H9 (cell line): Measurements from ENCODE around the gene VWA1. TPM values are rescaled to one million over a fixed set of nuclear protein-coding genes. Genes with fewer than 3 reads are reported as not detected.
"Not testable (repeated sequence)": the region's sequence is repeated elsewhere in the genome, so short reads cannot be mapped to it uniquely, and the experiment has no call there.

ENCODE experiments used
- DNase-seq: peaks from one replicate; pipeline ENCODE4 v3.0.0-alpha.2; 2017
- H2AFZ ChIP-seq: one replicate; pipeline ENCODE4 v1.6.1; 2013; ENCODE audit warnings: mild to moderate bottlenecking, low read length, control low read depth, moderate library complexity
- H2AK5ac ChIP-seq: 2 replicates; pipeline ENCODE4 v1.6.1; 2013; ENCODE audit warnings: low read length, control low read depth, mixed read lengths; ENCODE audit not compliant: insufficient read length
- H2BK120ac ChIP-seq: one replicate; pipeline ENCODE4 v1.6.1; 2013; ENCODE audit warnings: low read depth, mild to moderate bottlenecking, low read length, control low read depth, inconsistent platforms; ENCODE audit not compliant: poor library complexity, severe bottlenecking
- H2BK12ac ChIP-seq: 2 replicates; pipeline ENCODE4 v1.6.1; 2013; ENCODE audit warnings: low read length, control low read depth, mixed read lengths, low read depth; ENCODE audit not compliant: insufficient read length
- H2BK15ac ChIP-seq: 2 replicates; pipeline ENCODE4 v1.6.1; 2013; ENCODE audit warnings: low read depth, low read length, control low read depth
- H2BK20ac ChIP-seq: one replicate; pipeline ENCODE4 v1.6.1; 2013; ENCODE audit warnings: low read depth, mild to moderate bottlenecking, low read length, control low read depth, inconsistent platforms; ENCODE audit not compliant: poor library complexity, severe bottlenecking
- H2BK5ac ChIP-seq: 2 replicates; pipeline ENCODE4 v1.6.1; 2013; ENCODE audit warnings: low read length, control low read depth, mixed read lengths; ENCODE audit not compliant: insufficient read length
- H3K14ac ChIP-seq: 2 replicates; pipeline ENCODE4 v1.6.1; 2013; ENCODE audit warnings: low read length, control low read depth; ENCODE audit not compliant: insufficient read depth
- H3K18ac ChIP-seq: 2 replicates; pipeline ENCODE4 v1.6.1; 2013; ENCODE audit warnings: low read depth, mild to moderate bottlenecking, mixed read lengths, low read length, control low read depth; ENCODE audit not compliant: insufficient read length
- H3K23ac ChIP-seq: 2 replicates; pipeline ENCODE4 v1.6.1; 2013; ENCODE audit warnings: low read length, control low read depth, mixed read lengths, low read depth; ENCODE audit not compliant: insufficient read length
- H3K23me2 ChIP-seq: 2 replicates; pipeline ENCODE4 v1.6.1; 2013; ENCODE audit warnings: low read depth, mild to moderate bottlenecking, mixed read lengths, low read length, control low read depth; ENCODE audit not compliant: insufficient read length, poor library complexity, severe bottlenecking
- H3K27ac ChIP-seq: 2 replicates; pipeline ENCODE4 v1.5.1; 2013; ENCODE audit warnings: low read length, control low read depth, mixed read lengths, low read depth; ENCODE audit not compliant: insufficient read length
- H3K27me3 ChIP-seq: 2 replicates; pipeline ENCODE4 v1.6.1; 2013; ENCODE audit warnings: low read length, control low read depth, inconsistent platforms; ENCODE audit not compliant: insufficient read depth
- H3K4ac ChIP-seq: 2 replicates; pipeline ENCODE4 v1.6.1; 2013; ENCODE audit warnings: low read depth, mild to moderate bottlenecking, control low read depth, inconsistent platforms, low read length, moderate library complexity
- H3K4me1 ChIP-seq: 2 replicates; pipeline ENCODE4 v1.6.1; 2013; ENCODE audit warnings: low read length, control low read depth, inconsistent platforms; ENCODE audit not compliant: insufficient read depth
- H3K4me2 ChIP-seq: 2 replicates; pipeline ENCODE4 v1.6.1; 2013; ENCODE audit warnings: low read length, control low read depth, mixed read lengths; ENCODE audit not compliant: insufficient read length, insufficient read depth
- H3K56ac ChIP-seq: 2 replicates; pipeline ENCODE4 v1.6.1; 2013; ENCODE audit warnings: low read depth, mild to moderate bottlenecking, mixed read lengths, low read length, control low read depth; ENCODE audit not compliant: insufficient read length
- H3K79me1 ChIP-seq: 2 replicates; pipeline ENCODE4 v1.6.1; 2013; ENCODE audit warnings: low read depth, mild to moderate bottlenecking, moderate library complexity, low read length, control low read depth, inconsistent platforms; ENCODE audit not compliant: insufficient read depth, poor library complexity, severe bottlenecking
- H3K79me2 ChIP-seq: 2 replicates; pipeline ENCODE4 v1.6.1; 2013; ENCODE audit warnings: low read length, control low read depth, inconsistent platforms; ENCODE audit not compliant: insufficient read depth
- H3K9ac ChIP-seq: 2 replicates; pipeline ENCODE4 v1.6.1; 2013; ENCODE audit warnings: low read length, control low read depth, mixed read lengths; ENCODE audit not compliant: insufficient read length; ENCODE audit errors: extremely low read depth
- H3K9me3 ChIP-seq: one replicate; pipeline ENCODE4 v1.6.1; 2013; ENCODE audit warnings: low read depth, low read length, inconsistent platforms; ENCODE audit not compliant: control insufficient read depth
- H3T11ph ChIP-seq: one replicate; pipeline ENCODE4 v1.6.1; 2013; ENCODE audit warnings: mild to moderate bottlenecking, low read length, control low read depth, inconsistent platforms
- H4K20me1 ChIP-seq: one replicate; pipeline ENCODE4 v1.6.1; 2013; ENCODE audit not compliant: control insufficient read depth, insufficient read length, insufficient read depth
- H4K5ac ChIP-seq: 2 replicates; pipeline ENCODE4 v1.6.1; 2013; ENCODE audit warnings: low read depth, mild to moderate bottlenecking, mixed read lengths, low read length, control low read depth; ENCODE audit not compliant: insufficient read length
- H4K8ac ChIP-seq: replicated peaks from 2 replicates; pipeline ENCODE4 v1.6.1; 2013; ENCODE audit warnings: low read length, control low read depth, mixed read lengths, low read depth; ENCODE audit not compliant: insufficient read length
- H4K91ac ChIP-seq: 2 replicates; pipeline ENCODE4 v1.6.1; 2013; ENCODE audit warnings: low read depth, mild to moderate bottlenecking, moderate library complexity, mixed read lengths, low read length, control low read depth; ENCODE audit not compliant: insufficient read length
- H3K27ac Mint-ChIP-seq, 3 experiments: 2 replicates in 2 of 3; 3 replicates in 1 of 3; pipeline ENCODE4 v1.8.0; 2020 to 2021; ENCODE audit warnings: mixed read lengths in 3 of 3, mild to moderate bottlenecking in 1 of 3, moderate library complexity in 1 of 3
- H3K27me3 Mint-ChIP-seq: 2 replicates; pipeline ENCODE4 v1.8.0; 2021; ENCODE audit warnings: low read depth, mild to moderate bottlenecking, moderate library complexity, mixed read lengths
- H3K36me3 Mint-ChIP-seq, 3 experiments: 2 replicates in 2 of 3; 3 replicates in 1 of 3; pipeline ENCODE4 v1.8.0; 2020 to 2021; ENCODE audit warnings: low read depth in 3 of 3, mixed read lengths in 3 of 3; ENCODE audit not compliant: insufficient read depth in 1 of 3
- H3K4me1 Mint-ChIP-seq, 2 experiments: 2 replicates each; pipeline ENCODE4 v1.8.0; 2020; ENCODE audit warnings: mixed read lengths in 2 of 2
- H3K4me3 Mint-ChIP-seq, 2 experiments: 2 replicates in 1 of 2; 3 replicates in 1 of 2; pipeline ENCODE4 v1.8.0; 2020 to 2021; ENCODE audit warnings: mild to moderate bottlenecking in 2 of 2, mixed read lengths in 2 of 2, moderate library complexity in 1 of 2
- H3K9me3 Mint-ChIP-seq, 2 experiments: 2 replicates in 1 of 2; 3 replicates in 1 of 2; pipeline ENCODE4 v1.8.0; 2020; ENCODE audit warnings: mild to moderate bottlenecking in 2 of 2, mixed read lengths in 2 of 2, moderate library complexity in 1 of 2
- CTCF ChIP-seq: fragments of 200-600 bp; sonication (generic); conservative IDR thresholded peaks from 3 replicates; pipeline ENCODE4 v1.8.0; 2021; ENCODE audit warnings: antibody characterized with exemption, mild to moderate bottlenecking
- WGBS: extraction: QIAGEN DNeasy Blood & Tissue Kit; methylation state at CpG from one replicate; pipeline ENCODE4 v1.1.7; 2013; ENCODE audit warnings: missing lambda C conversion rate, low lambda C conversion rate, mixed read lengths; ENCODE audit not compliant: insufficient read length; ENCODE audit errors: extremely low coverage; 5-methylcytosine and 5-hydroxymethylcytosine counted together
- total RNA-seq: library from RNA; stranded (reverse); gene quantifications from 2 replicates; pipeline ENCODE4 v1.2.1, GENCODE V29; 2021

Gene VWA1
- total RNA-seq, 1 experiment from 2014 or later = 57.1 TPM

GRCh38 chr1:1471389-1472052 lies 36.0 kb downstream of the VWA1 start, which contains the start of gene ATAD3B:
ATAD3B (plus strand) TSS chr1:1471765; CDS start chr1:1471885, 120 bp downstream.
- Histone ChIP-seq H3K4me2 (peak within 1 kb of the TSS; percentile 92), H4K91ac (no peak within 1 kb of the TSS), H4K8ac (no peak within 1 kb of the TSS), H3K79me2 (peaks cover 8% of the 10 kb centered on the region; the same call in 1 of the 2 replicates), H2BK5ac (no peak within 1 kb of the TSS), H3K4ac (no peak within 1 kb of the TSS), H2BK20ac (no peak within 1 kb of the TSS), H2BK12ac (no peak within 1 kb of the TSS), H2AFZ (no peak within 1 kb of the TSS), H2BK15ac (no peak within 1 kb of the TSS), H3K9me3 (no peaks in the 10 kb centered on the region), H3K4me1 (no peaks in the 10 kb centered on the region), H2BK120ac (no peak within 1 kb of the TSS), H4K20me1 (no peaks in the 10 kb centered on the region), H3K14ac (no peak within 1 kb of the TSS), H3K79me1 (peaks cover under 1% of the 10 kb centered on the region), H3K27ac (peak within 1 kb of the TSS; percentile 23), H3K27me3 (no peaks in the 10 kb centered on the region), H3T11ph (no peak within 1 kb of the TSS), H3K18ac (no peak within 1 kb of the TSS), H3K23ac (no peak within 1 kb of the TSS), H4K5ac (no peak within 1 kb of the TSS), H3K9ac (peak within 1 kb of the TSS; percentile 73), H2AK5ac (no peak within 1 kb of the TSS), H3K23me2 (peaks cover 9% of the 10 kb centered on the region), H3K56ac (no peak within 1 kb of the TSS)
- Mint-ChIP-seq H3K4me3 (peak within 1 kb of the TSS; percentile 82 to 95), H3K4me1 (peaks cover 13 to 14% of the 10 kb centered on the region in 2 experiments), H3K36me3 (peaks cover 1 to 10% (median 1%) of the 10 kb centered on the region in 3 experiments; a peak in 5 of 7 replicates), H3K27me3 (no peaks in the 10 kb centered on the region), H3K9me3 (no peaks in the 10 kb centered on the region), H3K27ac (peak within 1 kb of the TSS; percentile 76 to 96 (median 93))
- peak; percentile 90 for DNase-seq
- WGBS = no CpG with 5 or more reads among the region's 87 CpGs
- no peak for TF ChIP-seq CTCF

GRCh38 chr1:1472053-1472876 lies 36.8 kb downstream of the VWA1 start:
- not testable (repeated sequence) for H3K79me1 ChIP-seq, H3K27me3 ChIP-seq, H3K27ac ChIP-seq

More at GRCh38 chr1:1472053-1472876, 36.8 kb downstream of the VWA1 start:
- H3K79me2 ChIP-seq, H2BK12ac ChIP-seq, H3K4ac ChIP-seq, H4K8ac ChIP-seq, H3K23me2 ChIP-seq, H4K20me1 ChIP-seq, H4K5ac ChIP-seq, H3K4me1 ChIP-seq, H2AFZ ChIP-seq, H2BK5ac ChIP-seq, H3K9me3 ChIP-seq, H2AK5ac ChIP-seq, H2BK20ac ChIP-seq, H3K27me3 Mint-ChIP-seq, H2BK120ac ChIP-seq, H3K56ac ChIP-seq, H3K14ac ChIP-seq, DNase-seq, H2BK15ac ChIP-seq, H3K18ac ChIP-seq, H3T11ph ChIP-seq, H3K23ac ChIP-seq, H4K91ac ChIP-seq, H3K9me3 Mint-ChIP-seq: not testable (repeated sequence)
- Histone ChIP-seq H3K9ac (peak overlapping the region; percentile 65), H3K4me2 (peak overlapping the region; percentile 92)
- peaks cover 3 to 16% (median 8%) of the 10 kb centered on the region in 3 experiments for H3K36me3 Mint-ChIP-seq
- H3K4me3 Mint-ChIP-seq = peak overlapping the region; percentile 79 to 83
- no CpG with 5 or more reads among the region's 65 CpGs for WGBS
- peaks cover 13 to 14% of the 10 kb centered on the region in 2 experiments for H3K4me1 Mint-ChIP-seq
- H3K27ac Mint-ChIP-seq = peak overlapping the region in 1 of 3 experiments; percentile 64; a peak in 1 of 7 replicates
